Bronchial epithelial cell (primary cell): ENCODE measurements around the gene PKP3. TPM values are rescaled to one million over a fixed set of nuclear protein-coding genes. Genes with fewer than 3 reads are reported as not detected.

ENCODE experiments used
- DNase-seq: peaks from one replicate; pipeline ENCODE4 v3.0.0-alpha.2; 2010; ENCODE audit warnings: low read depth
- FAIRE-seq: peaks from 2 replicates; lab custom pipeline; 2011; peaks lifted over from hg19 to GRCh38; lab: Jason Lieb, UNC
- H3K27me3 ChIP-seq: 2 replicates; pipeline ENCODE4 v1.5.1; 2011; ENCODE audit warnings: low read length; ENCODE audit not compliant: control insufficient read depth, insufficient read depth
- H3K36me3 ChIP-seq: 2 replicates; pipeline ENCODE4 v1.5.1; 2011; ENCODE audit warnings: low read length; ENCODE audit not compliant: control insufficient read depth, insufficient read depth
- H3K4me3 ChIP-seq: 2 replicates; pipeline ENCODE4 v1.5.1; 2011; ENCODE audit warnings: mild to moderate bottlenecking, low read depth, low read length, control low read depth
- CTCF ChIP-seq: IDR thresholded peaks from 2 replicates; pipeline ENCODE4 v1.5.1; 2011; ENCODE audit warnings: mild to moderate bottlenecking, moderate library complexity, low read length, control low read depth, inconsistent platforms; ENCODE audit not compliant: insufficient read depth, severe bottlenecking
- total RNA-seq: library from RNA; depleted of rRNA; stranded (reverse); fragments of >200 nt; gene quantifications from 2 replicates; pipeline ENCODE4 v1.2.1, GENCODE V29; 2014

The PKP3 gene
- total RNA-seq, 1 donor from 2014 or later = 231 TPM

DNA sequence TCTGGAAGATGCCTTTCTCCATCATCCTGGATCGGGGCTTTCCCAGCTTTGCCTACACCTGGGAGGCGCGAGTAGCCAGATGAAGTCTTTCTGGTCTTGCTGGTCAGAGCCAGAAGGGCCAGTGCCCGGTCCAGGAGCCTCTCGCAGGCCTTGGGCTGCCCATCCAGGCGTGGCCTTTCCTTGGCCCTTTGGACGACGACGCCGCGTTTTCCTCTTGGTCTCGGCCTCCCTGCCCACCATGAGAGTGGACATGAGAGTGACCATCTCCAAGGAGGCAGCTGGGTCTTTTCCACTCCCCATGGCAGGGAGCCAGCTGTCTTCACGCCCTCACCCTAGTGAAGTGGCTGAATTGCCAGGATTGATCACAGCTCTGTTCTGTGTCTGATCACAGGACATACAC, 59.6 kb downstream of the PKP3 start:
- DNase-seq (no peak), FAIRE-seq (no peak)
- no peaks in the 10 kb centered on the region for H3K27me3 ChIP-seq
- no peak for TF ChIP-seq CTCF
- no peak overlapping the region for H3K4me3 ChIP-seq
- H3K36me3 ChIP-seq = peaks cover 13% of the 10 kb centered on the region

- FAIRE-seq = peak; percentile 36
- peaks cover 13% of the 10 kb centered on the region for H3K36me3 ChIP-seq
- TF ChIP-seq CTCF = no peak
Measured at GRCh38 chr11:454043-454442, 60.0 kb downstream of the PKP3 start.

More at GRCh38 chr11:454043-454442, 60.0 kb downstream of the PKP3 start:
- no peak overlapping the region for H3K4me3 ChIP-seq
- no peaks in the 10 kb centered on the region for H3K27me3 ChIP-seq
- DNase-seq = no peak

Other genes with a start within 250 kb of the PKP3 start
- not detected in 2 replicates for gene SCGB1C1, start 201.1 kb upstream of the PKP3 start, total RNA-seq
- gene BET1L, start 186.8 kb upstream of the PKP3 start, total RNA-seq = 16.0 and 16.3 TPM in 2 replicates
- gene RIC8A, start 186.5 kb upstream of the PKP3 start, total RNA-seq = 106 and 170 TPM in 2 replicates
- gene SIRT3, start 157.9 kb upstream of the PKP3 start, total RNA-seq = 7.9 and 9.9 TPM in 2 replicates
- gene PSMD13, start 157.2 kb upstream of the PKP3 start, total RNA-seq = 146 and 171 TPM in 2 replicates
- not detected in 2 replicates for gene NLRP6, start 115.8 kb upstream of the PKP3 start, total RNA-seq
- gene PGGHG, start 105.1 kb upstream of the PKP3 start, total RNA-seq = 1.7 and 3.2 TPM in 2 replicates
- gene IFITM5, start 94.7 kb upstream of the PKP3 start, total RNA-seq = not detected in 2 replicates
- gene IFITM2, start 86.4 kb upstream of the PKP3 start, total RNA-seq = 1.4 and 3.7 TPM in 2 replicates
- 1.2 and 1.8 TPM in 2 replicates for gene IFITM1, start 80.2 kb upstream of the PKP3 start, total RNA-seq
- 4.5 and 14.5 TPM in 2 replicates for gene IFITM3, start 73.3 kb upstream of the PKP3 start, total RNA-seq
- gene B4GALNT4, start 24.7 kb upstream of the PKP3 start, total RNA-seq = 10.8 and 11.4 TPM in 2 replicates
- gene SIGIRR, start 20.8 kb downstream of the PKP3 start, total RNA-seq = 15.9 and 24.7 TPM in 2 replicates
- 7.4 and 9.2 TPM in 2 replicates for gene ANO9, start 47.8 kb downstream of the PKP3 start, total RNA-seq
- 26.3 and 29.4 TPM in 2 replicates for gene PTDSS2, start 56.1 kb downstream of the PKP3 start, total RNA-seq
- 361 and 427 TPM in 2 replicates for gene RNH1, start 113.0 kb downstream of the PKP3 start, total RNA-seq
- gene HRAS, start 141.4 kb downstream of the PKP3 start, total RNA-seq = 150 and 199 TPM in 2 replicates
- gene LRRC56, start 143.3 kb downstream of the PKP3 start, total RNA-seq = 0.26 and 0.38 TPM in 2 replicates
- gene LMNTD2, start 166.5 kb downstream of the PKP3 start, total RNA-seq = 0.90 and 1.1 TPM in 2 replicates
- 44.4 and 45.5 TPM in 2 replicates for gene RASSF7, start 166.8 kb downstream of the PKP3 start, total RNA-seq
- 21.1 and 26.1 TPM in 2 replicates for gene PHRF1, start 182.3 kb downstream of the PKP3 start, total RNA-seq
- 15.3 and 18.2 TPM in 2 replicates for gene IRF7, start 221.7 kb downstream of the PKP3 start, total RNA-seq
- gene CDHR5, start 230.7 kb downstream of the PKP3 start, total RNA-seq = not detected in 2 replicates
- gene SCT, start 233.0 kb downstream of the PKP3 start, total RNA-seq = not detected in 2 replicates
- gene DRD4, start 243.1 kb downstream of the PKP3 start, total RNA-seq = 0.13 TPM in 1 of 2 replicates, not detected in the other